Subcutaneous adipose tissue (tissue), 4 donors: ENCODE data around the gene DLG4. TPM values are rescaled to one million over a fixed set of nuclear protein-coding genes. Genes with fewer than 3 reads are reported as not detected.

Experiments
- total RNA-seq, 4 donors: library from RNA; depleted of rRNA; stranded (reverse); fragments of >200 nt; gene quantifications; one replicate each; pipeline ENCODE4 v1.1.0, GENCODE V29; 2016
- TF ChIP-seq, protein P1 (sequence below): fragments of 450-650 bp; IDR thresholded peaks from one replicate; pipeline ENCODE4 v1.5.1; 2016; ENCODE audit warnings: low read depth, mild to moderate bottlenecking, control low read depth, antibody characterized with exemption, moderate library complexity

The DLG4 gene
- total RNA-seq = 10 to 100 TPM in 1 of 4 donors, 1 to 10 TPM in 3; 3.3 to 17.0 (median 6.9) TPM

DNA sequence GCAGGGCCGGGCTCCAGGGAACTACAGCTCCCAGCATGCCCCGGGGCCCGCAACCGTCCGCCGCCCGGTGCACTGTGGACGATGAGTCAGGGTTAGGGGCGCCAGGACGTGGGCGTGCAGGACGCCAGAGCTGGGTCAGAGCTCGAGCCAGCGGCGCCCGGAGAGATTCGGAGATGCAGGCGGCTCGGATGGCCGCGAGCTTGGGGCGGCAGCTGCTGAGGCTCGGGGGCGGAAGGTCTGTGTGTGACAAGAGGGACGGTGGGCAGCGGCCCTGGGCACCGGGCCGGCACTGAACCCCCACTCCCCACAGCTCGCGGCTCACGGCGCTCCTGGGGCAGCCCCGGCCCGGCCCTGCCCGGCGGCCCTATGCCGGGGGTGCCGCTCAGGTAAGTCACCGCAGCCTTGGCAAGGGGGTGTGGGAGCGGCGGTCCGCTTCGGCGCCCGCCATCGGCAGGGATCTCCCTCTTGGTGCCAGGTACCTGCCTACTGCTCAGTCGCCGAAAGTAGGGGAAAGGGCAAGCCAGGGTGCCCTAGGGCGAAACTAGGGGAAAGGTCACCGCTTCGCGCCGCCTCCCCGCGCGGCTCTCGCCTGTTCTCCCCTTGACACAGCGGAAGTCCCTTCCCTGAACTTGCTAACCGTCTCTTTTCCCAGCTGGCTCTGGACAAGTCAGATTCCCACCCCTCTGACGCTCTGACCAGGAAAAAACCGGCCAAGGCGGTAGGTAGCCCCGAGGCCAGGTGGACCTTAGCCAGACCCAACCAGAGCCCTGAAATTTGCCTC lies at the start of gene DLG4, which contains the start of gene ACADVL:
DLG4 (minus strand) TSS at position 25 of the 781 bp plus-strand sequence.
ACADVL (plus strand) TSS at position 127 of the 781 bp plus-strand sequence; CDS start at position 174, 47 bp downstream.
- TF ChIP-seq, protein P1, sequence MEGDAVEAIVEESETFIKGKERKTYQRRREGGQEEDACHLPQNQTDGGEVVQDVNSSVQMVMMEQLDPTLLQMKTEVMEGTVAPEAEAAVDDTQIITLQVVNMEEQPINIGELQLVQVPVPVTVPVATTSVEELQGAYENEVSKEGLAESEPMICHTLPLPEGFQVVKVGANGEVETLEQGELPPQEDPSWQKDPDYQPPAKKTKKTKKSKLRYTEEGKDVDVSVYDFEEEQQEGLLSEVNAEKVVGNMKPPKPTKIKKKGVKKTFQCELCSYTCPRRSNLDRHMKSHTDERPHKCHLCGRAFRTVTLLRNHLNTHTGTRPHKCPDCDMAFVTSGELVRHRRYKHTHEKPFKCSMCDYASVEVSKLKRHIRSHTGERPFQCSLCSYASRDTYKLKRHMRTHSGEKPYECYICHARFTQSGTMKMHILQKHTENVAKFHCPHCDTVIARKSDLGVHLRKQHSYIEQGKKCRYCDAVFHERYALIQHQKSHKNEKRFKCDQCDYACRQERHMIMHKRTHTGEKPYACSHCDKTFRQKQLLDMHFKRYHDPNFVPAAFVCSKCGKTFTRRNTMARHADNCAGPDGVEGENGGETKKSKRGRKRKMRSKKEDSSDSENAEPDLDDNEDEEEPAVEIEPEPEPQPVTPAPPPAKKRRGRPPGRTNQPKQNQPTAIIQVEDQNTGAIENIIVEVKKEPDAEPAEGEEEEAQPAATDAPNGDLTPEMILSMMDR = no peak

GRCh38 chr17:7266784-7267183 lies 47.1 kb upstream of the DLG4 start:
- TF ChIP-seq, protein P1 = no peak

DNA sequence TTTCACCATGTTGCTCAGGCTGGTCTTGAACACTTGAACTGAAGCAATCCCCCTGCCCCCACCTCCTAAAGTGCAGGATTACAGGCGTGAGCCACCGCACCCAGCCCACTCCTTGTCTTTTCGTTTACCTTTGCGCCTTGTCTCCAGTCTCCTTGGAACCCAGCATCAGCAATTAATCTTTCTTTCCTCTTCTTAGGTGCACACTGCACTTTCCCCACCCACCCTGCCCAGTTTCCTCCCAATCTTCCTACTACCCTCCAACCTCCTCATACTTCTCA lies 44.1 kb upstream of the DLG4 start:
- TF ChIP-seq, protein P1 = no peak

- TF ChIP-seq, protein P1 = no peak
These were observed 43.5 kb upstream of the DLG4 start for GRCh38 chr17:7262935-7263800.

DNA sequence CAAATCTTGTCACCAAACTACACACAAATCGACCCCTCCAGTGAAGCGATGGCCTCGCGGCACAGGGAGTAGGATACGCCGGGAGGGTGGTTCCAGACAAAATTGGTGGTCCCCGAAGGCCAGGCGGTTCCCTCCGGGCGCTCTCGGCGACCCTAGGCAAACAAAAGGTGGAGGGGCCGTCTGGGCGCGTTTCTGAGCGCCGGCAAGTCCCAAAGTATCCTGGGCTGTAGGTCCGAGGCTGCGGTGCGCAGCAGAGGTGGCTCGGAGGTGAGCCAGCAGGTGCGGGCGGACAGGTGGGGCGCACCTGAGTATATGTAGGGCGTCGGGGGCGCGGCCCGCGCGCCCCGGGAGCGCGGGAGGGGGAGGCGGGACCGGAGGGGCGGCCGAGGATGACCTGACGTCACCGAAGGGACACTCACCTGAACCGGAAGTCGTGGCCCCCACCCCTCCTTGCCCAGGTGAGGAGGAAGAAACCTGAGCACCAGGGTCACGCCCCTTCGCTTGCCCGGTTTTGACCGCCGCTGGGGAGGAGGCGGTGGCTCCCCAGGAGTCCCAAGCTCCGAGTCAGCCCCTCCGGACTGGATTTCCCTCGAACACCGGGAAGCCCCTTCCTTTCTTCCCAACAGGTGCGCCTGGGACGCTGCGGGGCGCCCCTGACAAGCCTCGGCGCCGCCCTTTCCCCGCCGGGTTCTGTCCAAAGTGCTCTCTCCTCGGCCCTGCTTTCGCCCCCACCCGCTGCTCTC lies 42.7 kb upstream of the DLG4 start, which contains the start of gene CLDN7:
CLDN7 (minus strand) TSS at position 287 of the 743 bp plus-strand sequence. CDS start 435 bp downstream, outside the sequence.
- TF ChIP-seq, protein P1 = no peak

- TF ChIP-seq, protein P1 = no peak
These were observed 41.9 kb upstream of the DLG4 start for GRCh38 chr17:7261379-7262191.
